Measurements from ENCODE around the gene MAN2A1.

The MAN2A1 gene

DNA sequence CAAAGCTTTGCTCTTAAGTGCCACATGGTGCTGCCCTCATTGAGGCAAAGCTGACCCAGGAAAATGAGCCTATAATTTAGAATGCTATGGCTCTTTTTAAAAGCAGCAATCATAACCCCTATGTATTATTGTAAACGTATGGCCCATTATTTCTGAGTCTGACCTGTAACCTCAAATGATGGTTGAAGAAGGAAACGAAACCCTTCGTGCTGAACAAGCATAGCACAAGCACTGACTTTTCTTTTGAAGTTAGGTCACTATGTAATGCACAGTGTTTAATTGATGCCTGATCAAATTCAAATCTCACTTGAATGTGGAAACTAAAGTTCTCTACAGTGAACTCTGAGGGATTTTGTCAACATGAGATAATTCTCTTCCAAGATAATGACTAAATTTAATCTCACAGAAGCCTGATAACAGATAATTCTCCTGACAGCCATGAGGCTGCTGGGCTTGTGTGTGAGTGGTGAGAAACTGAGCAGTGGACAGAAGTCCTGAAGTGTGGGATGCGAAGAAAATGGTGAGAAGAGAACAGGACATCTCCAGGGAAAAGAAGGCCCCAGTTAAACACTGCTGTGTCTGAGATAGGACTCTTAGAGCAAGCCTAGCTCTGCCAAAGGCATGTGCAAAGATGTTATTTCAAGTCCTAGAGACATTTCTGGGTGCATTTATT, 226.9 kb downstream of the MAN2A1 start:
- DNase-seq: no peak

Measured in central memory CD4-positive, alpha-beta T cell (primary cell).